WTC11 (cell line): ENCODE results near the gene NFXL1.

ENCODE experiments used
- ATF6 ChIP-seq: sonication (generic); formaldehyde crosslinking; IDR thresholded peaks from 2 replicates; pipeline ENCODE4 v1.8.1; 2023; ENCODE audit warnings: mild to moderate bottlenecking, missing genetic modification reagents
- CREM ChIP-seq: sonication (generic); formaldehyde crosslinking; IDR thresholded peaks from 2 replicates; pipeline ENCODE4 v1.8.1; 2022; ENCODE audit warnings: mild to moderate bottlenecking, missing genetic modification reagents, moderate library complexity
- CTCF ChIP-seq: fragments of 200-600 bp; IDR thresholded peaks from 2 replicates; pipeline ENCODE4 v1.8.0; 2022; ENCODE audit warnings: antibody characterized with exemption
- E2F4 ChIP-seq: sonication (generic); formaldehyde crosslinking; IDR thresholded peaks from 2 replicates; pipeline ENCODE4 v1.8.1; 2022; ENCODE audit warnings: low read depth, mild to moderate bottlenecking, moderate library complexity, missing genetic modification reagents, borderline replicate concordance
- FOXP1 ChIP-seq: sonication (generic); formaldehyde crosslinking; IDR thresholded peaks from 2 replicates; pipeline ENCODE4 v1.8.0; 2022; ENCODE audit warnings: missing genetic modification reagents, mild to moderate bottlenecking, moderate library complexity, borderline replicate concordance
- FOXP4 ChIP-seq: sonication (generic); formaldehyde crosslinking; IDR thresholded peaks from 2 replicates; pipeline ENCODE4 v1.8.0; 2022; ENCODE audit warnings: mild to moderate bottlenecking, missing genetic modification reagents
- IRF2 ChIP-seq: sonication (generic); formaldehyde crosslinking; IDR thresholded peaks from 2 replicates; pipeline ENCODE4 v1.8.0; 2022; ENCODE audit warnings: low read depth, missing genetic modification reagents, borderline replicate concordance
- JAZF1 ChIP-seq: fragments of 250-450 bp; sonication (Bioruptor Pico); IDR thresholded peaks from 2 replicates; pipeline ENCODE4 v1.9.0; 2021; ENCODE audit warnings: moderate library complexity, mild to moderate bottlenecking, inconsistent platforms
- MYBL2 ChIP-seq: sonication (generic); formaldehyde crosslinking; IDR thresholded peaks from 2 replicates; pipeline ENCODE4 v1.8.1; 2023; ENCODE audit warnings: mild to moderate bottlenecking, moderate library complexity, missing genetic modification reagents
- NFYB ChIP-seq: sonication (generic); formaldehyde crosslinking; conservative IDR thresholded peaks from 2 replicates; pipeline ENCODE4 v1.8.0; 2022; ENCODE audit warnings: low read depth, missing genetic modification reagents
- TP53 ChIP-seq: sonication (generic); formaldehyde crosslinking; IDR thresholded peaks from 2 replicates; pipeline ENCODE4 v1.8.1; 2023; ENCODE audit warnings: mild to moderate bottlenecking, missing genetic modification reagents

GRCh38 chr4:47830265-47831025, 83.9 kb downstream of the NFXL1 start:
- TF ChIP-seq NFYB (CRISPR knock-in tag) (no peak), CTCF (no peak), JAZF1 (CRISPR knock-in tag) (no peak), CREM (CRISPR knock-in tag) (no peak), TP53 (no peak), E2F4 (CRISPR knock-in tag) (no peak), FOXP4 (CRISPR knock-in tag) (no peak), ATF6 (no peak), IRF2 (CRISPR knock-in tag) (no peak), MYBL2 (no peak), FOXP1 (no peak)
